GM10266 (cell line): ENCODE results near the gene RFTN2.

Experiments
- DNase-seq: peaks from one replicate; pipeline ENCODE4 v3.0.0; 2012; ENCODE audit errors: extremely low spot score
- TF ChIP-seq, protein P1 (sequence below): IDR thresholded peaks from 2 replicates; pipeline ENCODE4 v1.5.1; 2012; ENCODE audit warnings: mild to moderate bottlenecking, low read depth; ENCODE audit not compliant: control insufficient read depth, insufficient read depth; ENCODE audit errors: missing control alignments

RFTN2 gene

DNA sequence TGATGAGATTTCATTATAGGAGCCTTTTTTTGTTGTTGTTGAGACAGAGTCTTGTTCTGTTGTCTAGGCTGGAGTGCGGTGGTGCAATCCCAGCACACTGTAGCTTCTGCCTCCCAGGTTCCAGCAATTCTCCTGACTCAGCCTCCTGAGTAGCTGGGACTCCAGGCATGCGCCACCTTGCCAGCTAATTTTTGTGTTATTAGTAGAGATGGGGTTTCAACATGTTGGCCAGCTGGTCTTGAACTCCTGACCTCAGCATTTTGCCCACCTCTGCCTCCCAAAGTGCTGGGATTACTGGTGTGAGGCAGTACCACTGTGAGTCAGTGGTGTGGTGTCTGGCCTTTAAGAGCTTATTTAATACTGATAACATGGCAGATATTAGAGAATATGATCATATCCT lies 99.4 kb downstream of the RFTN2 start:
- no peak for DNase-seq
- TF ChIP-seq, protein P1, sequence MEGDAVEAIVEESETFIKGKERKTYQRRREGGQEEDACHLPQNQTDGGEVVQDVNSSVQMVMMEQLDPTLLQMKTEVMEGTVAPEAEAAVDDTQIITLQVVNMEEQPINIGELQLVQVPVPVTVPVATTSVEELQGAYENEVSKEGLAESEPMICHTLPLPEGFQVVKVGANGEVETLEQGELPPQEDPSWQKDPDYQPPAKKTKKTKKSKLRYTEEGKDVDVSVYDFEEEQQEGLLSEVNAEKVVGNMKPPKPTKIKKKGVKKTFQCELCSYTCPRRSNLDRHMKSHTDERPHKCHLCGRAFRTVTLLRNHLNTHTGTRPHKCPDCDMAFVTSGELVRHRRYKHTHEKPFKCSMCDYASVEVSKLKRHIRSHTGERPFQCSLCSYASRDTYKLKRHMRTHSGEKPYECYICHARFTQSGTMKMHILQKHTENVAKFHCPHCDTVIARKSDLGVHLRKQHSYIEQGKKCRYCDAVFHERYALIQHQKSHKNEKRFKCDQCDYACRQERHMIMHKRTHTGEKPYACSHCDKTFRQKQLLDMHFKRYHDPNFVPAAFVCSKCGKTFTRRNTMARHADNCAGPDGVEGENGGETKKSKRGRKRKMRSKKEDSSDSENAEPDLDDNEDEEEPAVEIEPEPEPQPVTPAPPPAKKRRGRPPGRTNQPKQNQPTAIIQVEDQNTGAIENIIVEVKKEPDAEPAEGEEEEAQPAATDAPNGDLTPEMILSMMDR, result no peak

DNA sequence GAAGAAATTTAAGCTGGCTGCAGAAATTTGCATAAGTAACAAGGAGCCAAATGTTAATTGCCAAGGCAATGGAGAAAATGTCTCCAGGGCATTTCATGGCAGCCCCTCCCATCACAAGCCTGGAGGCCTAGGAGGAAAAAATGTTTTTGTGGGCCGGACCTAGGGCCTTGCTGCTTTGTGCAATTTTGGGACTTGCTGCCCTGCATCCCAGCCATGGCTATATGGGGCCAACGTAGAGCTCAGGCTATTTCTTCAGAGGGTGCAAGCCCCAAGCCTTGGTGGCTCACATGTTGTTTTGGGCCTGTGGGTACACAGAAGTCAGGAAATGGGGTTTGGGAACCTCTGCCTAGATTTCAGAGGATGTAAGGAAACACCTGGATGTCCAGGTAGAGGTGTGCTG lies 101.8 kb downstream of the RFTN2 start:
- TF ChIP-seq, protein P1, result no peak
- DNase-seq, result no peak

DNA sequence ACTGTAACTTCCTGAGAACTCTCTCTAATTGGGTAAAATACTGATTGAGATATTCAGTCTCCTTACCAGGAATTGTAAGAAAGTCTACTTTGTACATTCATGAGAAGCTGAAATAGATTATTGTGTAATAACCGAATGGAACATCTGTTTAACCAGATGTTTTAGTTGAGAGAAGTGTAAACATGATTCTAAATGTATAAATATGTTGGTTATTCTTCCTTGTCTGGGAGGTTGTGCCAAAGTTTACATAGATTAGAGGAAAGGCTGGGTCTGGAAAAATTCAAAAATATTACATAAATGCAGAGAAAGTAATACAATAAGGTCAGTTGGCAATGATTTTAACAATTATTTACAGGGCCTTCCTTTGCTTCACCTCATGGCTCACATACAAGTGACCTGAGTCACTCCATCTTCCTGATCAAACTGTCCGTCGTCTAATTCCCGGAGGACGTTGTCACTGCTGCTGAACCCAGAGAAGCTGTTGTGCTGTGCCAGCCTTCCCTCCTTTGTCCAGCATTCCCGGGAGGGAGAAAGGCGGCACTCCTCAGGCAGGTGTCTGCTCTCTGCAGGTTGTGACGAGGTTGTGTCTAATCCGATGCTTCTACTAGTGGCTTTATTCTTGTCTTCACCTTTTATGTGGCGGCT lies 103.6 kb downstream of the RFTN2 start:
- DNase-seq, result no peak

DNA sequence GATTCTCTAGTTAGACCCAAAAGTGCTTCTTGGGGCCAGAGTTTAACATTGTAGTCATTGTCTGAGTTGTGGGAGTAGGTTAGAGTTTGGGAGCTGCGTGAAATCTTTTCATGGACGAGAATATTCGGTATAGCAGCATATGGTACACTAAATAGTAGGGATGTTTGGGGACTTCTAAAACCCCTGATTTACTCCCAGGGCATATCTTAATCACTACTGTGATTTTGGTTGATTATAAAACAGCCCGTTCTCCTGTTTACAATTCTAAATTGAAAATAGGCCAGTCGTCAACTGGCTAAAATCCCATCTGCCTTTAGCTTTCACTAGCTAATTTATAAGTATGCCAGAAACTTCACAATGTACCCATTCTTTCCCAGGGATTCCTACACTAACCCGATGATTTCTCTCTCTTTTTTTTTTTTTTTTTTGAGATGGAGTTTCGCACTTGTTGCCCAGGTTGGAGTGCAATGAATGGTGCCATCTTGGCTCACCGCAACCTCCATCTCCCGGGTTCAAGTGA lies 115.2 kb downstream of the RFTN2 start:
- TF ChIP-seq, protein P1, result no peak
- no peak for DNase-seq

More for the DNA sequence above, 103.6 kb downstream of the RFTN2 start:
- TF ChIP-seq, protein P1, result no peak

DNA sequence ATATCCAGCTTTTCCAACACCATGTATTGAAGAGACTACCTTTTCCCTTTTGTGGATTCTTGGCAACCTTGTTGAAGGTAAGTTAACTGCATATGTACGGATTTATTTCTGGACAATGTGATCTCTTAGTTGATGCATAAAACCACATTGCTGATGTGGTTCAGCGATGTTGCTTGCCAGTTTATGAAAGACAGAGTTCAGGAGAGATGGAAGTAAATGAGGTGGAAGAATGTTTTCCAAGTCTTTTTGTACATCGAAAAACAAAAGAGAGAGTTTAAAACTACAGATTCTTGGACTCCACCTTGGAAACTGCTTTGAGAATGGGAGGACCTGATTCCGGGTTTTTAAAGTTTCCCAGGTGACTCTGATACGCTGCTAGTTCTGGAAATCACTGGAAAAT lies 115.7 kb downstream of the RFTN2 start:
- no peak for DNase-seq

DNA sequence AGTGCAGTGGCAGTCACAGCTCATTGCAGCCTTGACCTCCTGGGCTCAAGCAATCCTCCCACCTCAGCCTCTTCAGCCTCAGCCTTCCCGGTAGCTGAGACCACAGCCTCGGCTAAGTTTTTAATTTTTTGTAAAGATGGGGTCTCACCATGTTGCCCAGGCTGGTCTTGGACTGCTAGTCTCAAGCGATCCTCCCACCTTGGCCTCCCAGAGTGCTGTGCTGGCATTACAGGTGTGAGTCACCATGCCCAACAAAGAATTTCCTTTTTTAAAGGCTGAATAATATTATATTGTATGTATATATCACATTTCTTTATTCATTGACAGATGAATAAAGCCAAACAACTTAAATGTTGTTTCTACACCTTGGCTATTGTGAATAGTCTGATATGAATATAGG lies 117.0 kb downstream of the RFTN2 start:
- no peak for DNase-seq
- TF ChIP-seq, protein P1, result no peak

More for the DNA sequence above, 115.7 kb downstream of the RFTN2 start:
- TF ChIP-seq, protein P1, result no peak

DNA sequence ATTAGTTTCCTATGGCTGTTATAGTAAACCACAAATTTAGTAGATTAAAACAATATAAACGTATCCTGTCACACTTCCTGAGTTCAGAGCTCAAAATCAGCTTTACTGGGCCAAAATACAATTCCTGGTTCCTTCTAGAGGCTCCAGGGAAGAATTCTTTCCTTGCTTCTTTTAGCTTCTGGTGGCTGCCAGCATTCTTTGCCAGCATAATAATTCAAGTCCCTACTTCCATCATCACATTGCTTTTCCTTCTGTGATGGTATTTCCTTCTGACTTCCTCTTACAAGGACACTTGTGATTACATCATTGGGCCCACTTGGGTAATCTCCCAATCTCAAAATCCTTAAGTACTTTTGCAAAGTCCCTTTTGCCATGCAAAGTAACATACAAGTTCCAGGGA lies 118.9 kb downstream of the RFTN2 start:
- DNase-seq, result no peak
- TF ChIP-seq, protein P1, result no peak
